GM23338 (cell line): Measurements from ENCODE around the gene NUAK2.

Source experiments
- CREB1 ChIP-seq: fragments of 250-450 bp; sonication (Bioruptor Pico); IDR thresholded peaks from 2 replicates; pipeline ENCODE4 v1.5.0; 2020; ENCODE audit warnings: low read depth, mild to moderate bottlenecking, moderate library complexity
- CTCF ChIP-seq, 2 experiments: fragments of 200-600 bp in 1 of 2; sonication (generic) in 1 of 2; conservative IDR thresholded peaks; 2 replicates each; pipeline versions ENCODE4 v1.5.1 to v1.6.1; 2016 to 2017; ENCODE audit warnings: antibody characterized with exemption in 2 of 2, low read depth in 2 of 2, mild to moderate bottlenecking in 2 of 2, moderate library complexity in 1 of 2
- EZH2 ChIP-seq: fragments of 200-600 bp; sonication (generic); IDR thresholded peaks from one replicate; pipeline ENCODE4 v1.8.0; 2017; ENCODE audit warnings: antibody characterized with exemption, mild to moderate bottlenecking, low read depth; ENCODE audit not compliant: unreplicated experiment
- EZH2phosphoT487 ChIP-seq: fragments of 200-600 bp; sonication (generic); IDR thresholded peaks from one replicate; pipeline ENCODE4 v1.8.1; 2018; ENCODE audit warnings: antibody characterized with exemption; ENCODE audit not compliant: unreplicated experiment
- JUNB ChIP-seq: IDR thresholded peaks from one replicate; pipeline ENCODE4 v1.6.1; 2016; ENCODE audit warnings: antibody characterized with exemption; ENCODE audit not compliant: unreplicated experiment
- NANOG ChIP-seq: IDR thresholded peaks from 2 replicates; pipeline ENCODE4 v1.6.1; 2016; ENCODE audit warnings: antibody characterized with exemption, borderline replicate concordance
- POLR2AphosphoS5 ChIP-seq: IDR thresholded peaks from 2 replicates; pipeline ENCODE4 v1.6.1; 2016; ENCODE audit warnings: antibody characterized with exemption, low read depth
- REST ChIP-seq: IDR thresholded peaks from one replicate; pipeline ENCODE4 v1.6.1; 2018; ENCODE audit warnings: antibody characterized with exemption; ENCODE audit not compliant: unreplicated experiment
- ZNF114 ChIP-seq: fragments of 250-450 bp; sonication (Bioruptor Pico); IDR thresholded peaks from 2 replicates; pipeline ENCODE4 v1.5.0; 2020; ENCODE audit warnings: mild to moderate bottlenecking, moderate library complexity
- ZNF331 ChIP-seq: fragments of 250-450 bp; sonication (Bioruptor Pico); IDR thresholded peaks from 2 replicates; pipeline ENCODE4 v1.5.0; 2020; ENCODE audit warnings: low read depth, mild to moderate bottlenecking, moderate library complexity

- TF ChIP-seq CTCF (conservative IDR thresholded peaks at IDR 0.05; ENCODE audit: low read depth in 2 of 2) (no peak), POLR2AphosphoS5 (no peak), ZNF331 (CRISPR knock-in tag) (no peak), JUNB (no peak), NANOG (no peak), REST (no peak), EZH2phosphoT487 (no peak), CREB1 (no peak), EZH2 (no peak), ZNF114 (no peak)
Observed at GRCh38 chr1:205287076-205287475, 34.5 kb downstream of the NUAK2 start.
